GM19035 (cell line): Measurements from ENCODE around the gene STN1.
A peak's percentile ranks its signal among the peaks of the same experiment; 100 is the strongest.

Experiments
- ATAC-seq: cut with Tn5 transposase; IDR thresholded peaks from one replicate; pipeline ENCODE4 v1.9.1; 2021; ENCODE audit not compliant: unreplicated experiment

The STN1 gene

GRCh38 chr10:103929381-103929921 is 11.5 kb upstream of the STN1 start:
- ATAC-seq, result no peak

- no peak for ATAC-seq
These were observed 10.8 kb upstream of the STN1 start for GRCh38 chr10:103928784-103929183.

GRCh38 chr10:103926722-103927319 is 8.8 kb upstream of the STN1 start:
- no peak for ATAC-seq

GRCh38 chr10:103925591-103925990 is 7.6 kb upstream of the STN1 start:
- ATAC-seq, result no peak

GRCh38 chr10:103923502-103923901 is 5.5 kb upstream of the STN1 start:
- ATAC-seq, result no peak

- no peak for ATAC-seq
These were observed 4.7 kb upstream of the STN1 start for GRCh38 chr10:103922659-103923058.

- ATAC-seq, result no peak
These were observed 3.8 kb upstream of the STN1 start for GRCh38 chr10:103921750-103922195.

GRCh38 chr10:103921248-103921647 is 3.3 kb upstream of the STN1 start:
- no peak for ATAC-seq

- no peak for ATAC-seq
These were observed 1.7 kb upstream of the STN1 start for GRCh38 chr10:103919648-103920025.

- peak; percentile 5 for ATAC-seq
These were observed 507 bp downstream of the STN1 start for GRCh38 chr10:103917302-103918052.

GRCh38 chr10:103916876-103917275 is 1.1 kb downstream of the STN1 start:
- no peak for ATAC-seq

GRCh38 chr10:103916254-103916653 is 1.7 kb downstream of the STN1 start:
- ATAC-seq, result no peak

GRCh38 chr10:103915796-103916195 is 2.2 kb downstream of the STN1 start:
- no peak for ATAC-seq

GRCh38 chr10:103912759-103913158 is 5.2 kb downstream of the STN1 start:
- ATAC-seq, result no peak

GRCh38 chr10:103911021-103911459 is 6.9 kb downstream of the STN1 start:
- no peak for ATAC-seq

- ATAC-seq, result no peak
These were observed 7.5 kb downstream of the STN1 start for GRCh38 chr10:103910442-103911012.

GRCh38 chr10:103905441-103905840 is 12.5 kb downstream of the STN1 start:
- no peak for ATAC-seq

GRCh38 chr10:103901299-103901698 is 16.7 kb downstream of the STN1 start:
- ATAC-seq, result no peak

GRCh38 chr10:103899312-103899711 is 18.7 kb downstream of the STN1 start:
- ATAC-seq, result no peak

GRCh38 chr10:103897241-103897774 is 20.7 kb downstream of the STN1 start:
- ATAC-seq, result no peak

GRCh38 chr10:103896225-103896624 is 21.8 kb downstream of the STN1 start:
- ATAC-seq, result no peak
